HepG2 (cell line): Measurements from ENCODE around the gene FCGR1A. TPM values are rescaled to one million over a fixed set of nuclear protein-coding genes. Genes with fewer than 3 reads are reported as not detected.
A peak's percentile ranks its signal among the peaks of the same experiment; 100 is the strongest.
"Not testable (repeated sequence)": the region's sequence is repeated elsewhere in the genome, so short reads cannot be mapped to it uniquely, and the experiment has no call there.

ENCODE experiments used
- ATAC-seq: fragments of 200-7000 bp; cut with Tn5 transposase; 3 replicates; pipeline ENCODE4 v1.9.1; 2020; ENCODE audit warnings: mild to moderate bottlenecking, moderate library complexity
- BruUV-seq: library from RNA; stranded (reverse); fragments of 400-500 nt; replicated peaks from 2 replicates; lab custom pipeline; 2021; lab: Mats Ljungman, UMichigan
- CTCF ChIA-PET: fragments of 300-600 bp; formaldehyde crosslinking; extraction: SDS; loops from one replicate; lab custom pipeline; 2021; ENCODE audit warnings: low total read pairs, inconsistent platforms, low intra/inter-chr PET ratio; lab: Yijun Ruan, JAX
- POLR2A ChIA-PET: fragments of 350-600 bp; sonication (Branson Sonifier 250); formaldehyde crosslinking; loops from one replicate; lab custom pipeline; 2020; ENCODE audit warnings: antibody characterized with exemption, inconsistent platforms; lab: Yijun Ruan, JAX
- DNase-seq: peaks from one replicate; pipeline ENCODE4 v3.0.0-alpha.2; 2015; ENCODE audit warnings: low spot score
- FAIRE-seq: peaks from 3 replicates; lab custom pipeline; 2011; peaks lifted over from hg19 to GRCh38; lab: Jason Lieb, UNC
- H2AFZ ChIP-seq: one replicate; pipeline ENCODE4 v1.6.1; 2011; ENCODE audit warnings: low read length, inconsistent platforms
- H3K27ac ChIP-seq: fragments of 300-600 bp; 3 replicates; pipeline ENCODE4 v1.8.0; 2011; ENCODE audit warnings: mixed run types, mild to moderate bottlenecking, mixed read lengths, low read length, inconsistent platforms; ENCODE audit not compliant: insufficient read depth; ENCODE audit errors: extremely low read length
- H3K27me3 ChIP-seq, 2 experiments: fragments of 200-600 bp in 1 of 2; 2 replicates in 1 of 2; 3 replicates in 1 of 2; pipeline versions ENCODE4 v1.6.0 to v1.8.0; 2011; ENCODE audit warnings: low read length in 2 of 2, mild to moderate bottlenecking in 2 of 2, moderate library complexity in 2 of 2, inconsistent platforms in 1 of 2; ENCODE audit not compliant: insufficient read depth in 2 of 2, control insufficient read depth in 1 of 2
- H3K36me3 ChIP-seq, 2 experiments: fragments of 200-600 bp in 1 of 2; replicated peaks in 1 of 2; 2 replicates in 1 of 2; 3 replicates in 1 of 2; pipeline versions ENCODE4 v1.5.1 to v1.8.0; 2011; ENCODE audit warnings: low read length in 2 of 2, inconsistent platforms in 1 of 2; ENCODE audit not compliant: insufficient read depth in 2 of 2, control insufficient read depth in 1 of 2
- H3K4me1 ChIP-seq: 2 replicates; pipeline ENCODE4 v1.5.1; 2012; ENCODE audit warnings: low read length, inconsistent platforms; ENCODE audit not compliant: insufficient read depth
- H3K4me2 ChIP-seq: 2 replicates; pipeline ENCODE4 v1.6.0; 2011; ENCODE audit warnings: low read depth, low read length, inconsistent platforms
- H3K4me3 ChIP-seq, 3 experiments: fragments of 200-600 bp in 1 of 3; sonication (generic), shearing (Covaris generic) in 1 of 3; replicated peaks in 1 of 3; 2 replicates each; pipeline ENCODE4 v1.5.1; 2011 to 2016; ENCODE audit warnings: low read length in 3 of 3, inconsistent platforms in 2 of 3, low read depth in 2 of 3, mild to moderate bottlenecking in 2 of 3, control low read depth in 1 of 3, mixed read lengths in 1 of 3; ENCODE audit not compliant: insufficient read depth in 1 of 3
- H3K79me2 ChIP-seq: one replicate; pipeline ENCODE4 v1.6.1; 2011; ENCODE audit warnings: low read length, inconsistent platforms; ENCODE audit not compliant: insufficient read depth
- H3K9ac ChIP-seq: 2 replicates; pipeline ENCODE4 v1.6.0; 2011; ENCODE audit warnings: mild to moderate bottlenecking, low read depth, low read length, inconsistent platforms; ENCODE audit not compliant: insufficient read depth
- H3K9me3 ChIP-seq: 2 replicates; pipeline ENCODE4 v1.5.1; 2012; ENCODE audit warnings: mild to moderate bottlenecking, low read length
- H4K20me1 ChIP-seq: 2 replicates; pipeline ENCODE4 v1.6.0; 2011; ENCODE audit warnings: inconsistent platforms, mild to moderate bottlenecking, low read length, moderate library complexity; ENCODE audit not compliant: insufficient read depth
- CREB1 ChIP-seq, 2 experiments: fragments of 450-650 bp in 1 of 2; IDR thresholded peaks; 2 replicates each; pipeline ENCODE4 v1.6.1; 2016 to 2017; ENCODE audit warnings: control low read depth in 1 of 2, mild to moderate bottlenecking in 1 of 2, missing compliant biosample characterization in 1 of 2, missing genetic modification characterization in 1 of 2
- MED1 ChIP-seq: sonication (generic); formaldehyde crosslinking; IDR thresholded peaks from 2 replicates; pipeline ENCODE4 v1.4.0; 2020; ENCODE audit warnings: missing genetic modification reagents
- MED13 ChIP-seq: sonication (generic); formaldehyde crosslinking; IDR thresholded peaks from 2 replicates; pipeline ENCODE4 v1.5.0; 2020; ENCODE audit warnings: missing genetic modification reagents
- MYC ChIP-seq: sonication (generic); formaldehyde crosslinking; IDR thresholded peaks from 2 replicates; pipeline ENCODE4 v1.9.0; 2021; ENCODE audit warnings: missing genetic modification reagents, borderline replicate concordance
- NFYB ChIP-seq: sonication (generic); formaldehyde crosslinking; IDR thresholded peaks from 2 replicates; pipeline ENCODE4 v1.4.0; 2020; ENCODE audit warnings: missing genetic modification reagents
- NFYC ChIP-seq: IDR thresholded peaks from 2 replicates; pipeline ENCODE4 v1.6.1; 2016; ENCODE audit warnings: missing genetic modification reagents, missing compliant biosample characterization
- PHF8 ChIP-seq: sonication (generic); formaldehyde crosslinking; IDR thresholded peaks from 2 replicates; pipeline ENCODE4 v1.5.0; 2020; ENCODE audit warnings: missing genetic modification reagents
- POLR2A ChIP-seq, 2 experiments: IDR thresholded peaks; 2 replicates each; pipeline ENCODE4 v1.6.1; 2011; ENCODE audit warnings: low read depth in 2 of 2, low read length in 2 of 2, mild to moderate bottlenecking in 1 of 2, moderate library complexity in 1 of 2; ENCODE audit not compliant: insufficient read depth in 1 of 2
- POLR2AphosphoS5 ChIP-seq: IDR thresholded peaks from 2 replicates; pipeline ENCODE4 v1.6.1; 2012; ENCODE audit warnings: low read depth, low read length
- RBFOX2 ChIP-seq: fragments of 200-400 bp; formaldehyde crosslinking; IDR thresholded peaks from 2 replicates; pipeline ENCODE4 v1.6.1; 2017; ENCODE audit warnings: low read depth, mild to moderate bottlenecking, low read length
- SAP130 ChIP-seq: IDR thresholded peaks from 2 replicates; pipeline ENCODE4 v1.6.1; 2016; ENCODE audit warnings: low read depth
- TAF1 ChIP-seq: sonication (generic); formaldehyde crosslinking; IDR thresholded peaks from 2 replicates; pipeline ENCODE4 v1.4.0; 2020; ENCODE audit warnings: missing genetic modification reagents
- ZFX ChIP-seq: sonication (generic); formaldehyde crosslinking; IDR thresholded peaks from 2 replicates; pipeline ENCODE4 v1.4.0; 2020; ENCODE audit warnings: mild to moderate bottlenecking, low read depth, missing genetic modification reagents, moderate library complexity
- ZFY ChIP-seq: sonication (generic); formaldehyde crosslinking; IDR thresholded peaks from 2 replicates; pipeline ENCODE4 v1.4.0; 2020; ENCODE audit warnings: missing genetic modification reagents
- WGBS: methylation state at CpG from one replicate; pipeline ENCODE4 v1.1.6; 2017; ENCODE audit warnings: low lambda C conversion rate; 5-methylcytosine and 5-hydroxymethylcytosine counted together
- in situ Hi-C: cut with HindIII; loops from 2 replicates; pipeline ENCODE4 v1.10.0; 2017; ENCODE audit warnings: low pct_unique_long_range_greater_than_20kb; ENCODE audit not compliant: extremely low pct_ligation_motif_present
- intact Hi-C: fragments of 100-400 bp; cut with micrococcal nuclease; formaldehyde crosslinking; loops from one replicate; pipeline ENCODE4 v1.10.0; 2022; ENCODE audit not compliant: unreplicated experiment
- polyA plus RNA-seq, 8 experiments: library from polyadenylated mRNA; depleted of rRNA in 3 of 8; stranded (reverse) in 7 of 8; unstranded in 1 of 8; fragments of >200 nt; fragmentation: Illumina TruSeq in 4 of 8; extraction: Trizol in 4 of 8; gene quantifications; 2 replicates each; pipeline versions ENCODE4 v1.2.1 to v1.2.3, GENCODE V29; 2011 to 2016; ENCODE audit warnings: low read depth in 4 of 8, missing spikeins in 1 of 8, mixed read lengths in 1 of 8; ENCODE audit not compliant: insufficient read depth in 1 of 8
- total RNA-seq, 5 experiments: library from RNA; depleted of rRNA; stranded (reverse); fragments of >200 nt; fragmentation: Illumina TruSeq; extraction: Trizol; gene quantifications; 2 replicates each; pipeline ENCODE4 v1.2.3, GENCODE V29; 2016; ENCODE audit warnings: low read depth in 1 of 5
- TF ChIP-seq, protein P1 (sequence below): IDR thresholded peaks from 2 replicates; pipeline ENCODE4 v1.6.1; 2016; ENCODE audit warnings: missing genetic modification reagents, missing compliant biosample characterization
- TF ChIP-seq, protein P2 (sequence below): sonication (generic); formaldehyde crosslinking; IDR thresholded peaks from 2 replicates; pipeline ENCODE4 v1.5.1; 2020; ENCODE audit warnings: mild to moderate bottlenecking, missing genetic modification reagents, moderate library complexity

The FCGR1A gene
- total and polyA plus RNA-seq, 2 of the 13 experiments (the other 11 are each of a cell fraction or from before 2014, with no cell fraction given): not detected

DNA sequence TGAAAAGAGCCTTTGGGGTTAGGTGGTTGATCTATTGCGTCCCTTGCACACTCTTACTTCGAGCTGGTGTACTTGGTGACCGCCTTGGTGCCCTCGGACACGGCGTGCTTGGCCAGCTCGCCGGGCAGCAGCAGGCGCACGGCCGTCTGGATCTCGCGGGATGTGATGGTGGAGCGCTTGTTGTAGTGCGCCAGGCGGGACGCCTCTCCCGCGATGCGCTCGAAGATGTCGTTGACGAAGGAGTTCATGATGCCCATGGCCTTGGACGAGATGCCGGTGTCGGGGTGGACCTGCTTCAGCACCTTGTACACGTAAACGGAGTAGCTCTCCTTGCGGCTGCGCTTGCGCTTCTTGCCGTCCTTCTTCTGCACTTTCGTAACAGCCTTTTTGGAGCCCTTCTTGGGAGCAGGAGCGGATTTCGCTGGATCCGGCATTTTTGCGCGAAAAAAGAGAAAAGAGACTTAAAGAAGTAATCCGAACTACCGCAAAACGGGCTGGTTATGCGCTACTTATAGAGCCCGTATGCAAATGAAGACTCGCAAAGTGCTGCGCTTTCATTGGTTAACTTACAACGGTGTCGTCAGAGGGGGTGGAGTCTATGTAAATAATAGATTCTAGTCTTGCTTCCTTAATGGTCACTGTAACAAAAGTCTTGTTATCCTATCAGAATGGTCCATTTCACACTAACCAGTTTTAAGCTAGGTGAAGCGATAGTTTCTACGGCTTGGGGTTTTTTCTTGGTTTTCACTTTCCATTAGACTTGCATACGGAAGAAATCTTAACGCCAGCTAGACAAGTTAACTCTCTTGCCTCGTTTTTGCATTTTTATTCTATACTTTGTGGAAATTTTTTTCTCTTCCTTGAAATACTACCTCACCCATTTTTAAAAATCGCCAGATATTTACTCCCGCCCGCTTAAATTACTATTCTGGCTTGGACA lies 29.7 kb downstream of the FCGR1A start (continued):
- TF ChIP-seq CREB1 (IDR thresholded peaks at IDR 0.05): not testable (repeated sequence)
- TF ChIP-seq CREB1 (CRISPR knock-in tag; IDR thresholded peaks at IDR 0.05) (peak; percentile 51), MED13 (CRISPR knock-in tag) (0 out of 2 replicates have a peak, but pooled peaks have one; percentile 33), NFYC (CRISPR knock-in tag) (peak; percentile 76), RBFOX2 (0 out of 2 replicates have a peak, but pooled peaks have one; percentile 37), SAP130 (CRISPR knock-in tag) (0 out of 2 replicates have a peak, but pooled peaks have one; percentile 33), NFYB (CRISPR knock-in tag) (peak; percentile 64), MED1 (0 out of 2 replicates have a peak, but pooled peaks have one; percentile 30)
- TF ChIP-seq, all 625 proteins: peak for 15; not testable (repeated sequence) for 610

GRCh38 chr1:149812893-149813801 lies 30.7 kb downstream of the FCGR1A start:
- 53% methylated on average over 7 of the region's 62 CpGs for WGBS
- H3K27me3 ChIP-seq, H4K20me1 ChIP-seq, in situ Hi-C loops, H2AFZ ChIP-seq, H3K36me3 ChIP-seq, CTCF ChIA-PET, intact Hi-C loops, H3K4me1 ChIP-seq, BruUV-seq, H3K79me2 ChIP-seq, H3K9me3 ChIP-seq, FAIRE-seq: not testable (repeated sequence)
- POLR2A ChIA-PET: interaction anchor here (1.2 to 2.1 kb wide), 2 partner anchors 73 to 74 kb away, joined by 3 to 4 read pairs; a partner anchor contains a TSS
- Histone ChIP-seq H3K4me2 (peak overlapping the region; percentile 27; the same call in 1 of the 2 replicates), H3K4me3 (peak overlapping the region in 2 of 3 experiments; percentile 23 to 39; a peak in 2 of 6 replicates), H3K9ac (0 out of 2 replicates have a peak overlapping the region, but pooled peaks have one; percentile 43), H3K27ac (peak overlapping the region; percentile 46)
- DNase-seq (peak; percentile 52), ATAC-seq (peak; percentile 70)
- TF ChIP-seq POLR2AphosphoS5 (peak; percentile 61), PHF8 (CRISPR knock-in tag) (0 out of 2 replicates have a peak, but pooled peaks have one; percentile 33), MED1 (peak; percentile 16; the same call in 1 of the 2 replicates), POLR2A (IDR thresholded peaks at IDR 0.05; ENCODE audit: insufficient read depth in 1 of 2, low read depth in 2 of 2, low read length in 2 of 2) (peak; percentile 52 to 62; a peak in 3 of 4 replicates), NFYC (CRISPR knock-in tag) (peak; percentile 61), TAF1 (CRISPR knock-in tag) (peak; percentile 43; the same call in 1 of the 2 replicates), ZFY (peak; percentile 56), MYC (peak; percentile 31; the same call in 1 of the 2 replicates), ZFX (CRISPR knock-in tag) (peak; percentile 52)
- TF ChIP-seq, protein P1, sequence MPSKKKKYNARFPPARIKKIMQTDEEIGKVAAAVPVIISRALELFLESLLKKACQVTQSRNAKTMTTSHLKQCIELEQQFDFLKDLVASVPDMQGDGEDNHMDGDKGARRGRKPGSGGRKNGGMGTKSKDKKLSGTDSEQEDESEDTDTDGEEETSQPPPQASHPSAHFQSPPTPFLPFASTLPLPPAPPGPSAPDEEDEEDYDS (CRISPR knock-in tag): peak; percentile 81
- TF ChIP-seq, protein P2, sequence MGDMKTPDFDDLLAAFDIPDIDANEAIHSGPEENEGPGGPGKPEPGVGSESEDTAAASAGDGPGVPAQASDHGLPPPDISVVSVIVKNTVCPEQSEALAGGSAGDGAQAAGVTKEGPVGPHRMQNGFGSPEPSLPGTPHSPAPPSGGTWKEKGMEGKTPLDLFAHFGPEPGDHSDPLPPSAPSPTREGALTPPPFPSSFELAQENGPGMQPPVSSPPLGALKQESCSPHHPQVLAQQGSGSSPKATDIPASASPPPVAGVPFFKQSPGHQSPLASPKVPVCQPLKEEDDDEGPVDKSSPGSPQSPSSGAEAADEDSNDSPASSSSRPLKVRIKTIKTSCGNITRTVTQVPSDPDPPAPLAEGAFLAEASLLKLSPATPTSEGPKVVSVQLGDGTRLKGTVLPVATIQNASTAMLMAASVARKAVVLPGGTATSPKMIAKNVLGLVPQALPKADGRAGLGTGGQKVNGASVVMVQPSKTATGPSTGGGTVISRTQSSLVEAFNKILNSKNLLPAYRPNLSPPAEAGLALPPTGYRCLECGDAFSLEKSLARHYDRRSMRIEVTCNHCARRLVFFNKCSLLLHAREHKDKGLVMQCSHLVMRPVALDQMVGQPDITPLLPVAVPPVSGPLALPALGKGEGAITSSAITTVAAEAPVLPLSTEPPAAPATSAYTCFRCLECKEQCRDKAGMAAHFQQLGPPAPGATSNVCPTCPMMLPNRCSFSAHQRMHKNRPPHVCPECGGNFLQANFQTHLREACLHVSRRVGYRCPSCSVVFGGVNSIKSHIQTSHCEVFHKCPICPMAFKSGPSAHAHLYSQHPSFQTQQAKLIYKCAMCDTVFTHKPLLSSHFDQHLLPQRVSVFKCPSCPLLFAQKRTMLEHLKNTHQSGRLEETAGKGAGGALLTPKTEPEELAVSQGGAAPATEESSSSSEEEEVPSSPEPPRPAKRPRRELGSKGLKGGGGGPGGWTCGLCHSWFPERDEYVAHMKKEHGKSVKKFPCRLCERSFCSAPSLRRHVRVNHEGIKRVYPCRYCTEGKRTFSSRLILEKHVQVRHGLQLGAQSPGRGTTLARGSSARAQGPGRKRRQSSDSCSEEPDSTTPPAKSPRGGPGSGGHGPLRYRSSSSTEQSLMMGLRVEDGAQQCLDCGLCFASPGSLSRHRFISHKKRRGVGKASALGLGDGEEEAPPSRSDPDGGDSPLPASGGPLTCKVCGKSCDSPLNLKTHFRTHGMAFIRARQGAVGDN: peak; percentile 41
